ENCODE measurements around the gene JAK1. TPM values are rescaled to one million over a fixed set of nuclear protein-coding genes. Genes with fewer than 3 reads are reported as not detected.

The JAK1 gene
- 100 to 1,000 TPM; 100 to 109 TPM for total RNA-seq
- 100 to 1,000 TPM in 1 of 2 donors, 10 to 100 TPM in 1; 81.4 to 105 TPM for polyA plus RNA-seq (ENCODE audit: insufficient read length in 2 of 2)
- long read RNA-seq, donor 1, full-length matches to known transcripts, result 3 of 35 reads
- long read RNA-seq, donor 1, partial matches to known transcripts, result 32 of 35 reads
- long read RNA-seq, donor 1, other reads (novel, unspliced or antisense), result 0 of 35 reads
- long read RNA-seq, donor 2, full-length matches to known transcripts, result 3 of 3 reads
- long read RNA-seq, donor 2, partial matches to known transcripts, result 0 of 3 reads
- long read RNA-seq, donor 2, other reads (novel, unspliced or antisense), result 0 of 3 reads
- long read RNA-seq, donor 3, full-length matches to known transcripts, result 2 of 7 reads
- long read RNA-seq, donor 3, partial matches to known transcripts, result 5 of 7 reads
- long read RNA-seq, donor 3, other reads (novel, unspliced or antisense), result 0 of 7 reads
- long read RNA-seq, donor 4, full-length matches to known transcripts, result 2 of 22 reads
- long read RNA-seq, donor 4, partial matches to known transcripts, result 20 of 22 reads
- long read RNA-seq, donor 4, other reads (novel, unspliced or antisense), result 0 of 22 reads

DNA sequence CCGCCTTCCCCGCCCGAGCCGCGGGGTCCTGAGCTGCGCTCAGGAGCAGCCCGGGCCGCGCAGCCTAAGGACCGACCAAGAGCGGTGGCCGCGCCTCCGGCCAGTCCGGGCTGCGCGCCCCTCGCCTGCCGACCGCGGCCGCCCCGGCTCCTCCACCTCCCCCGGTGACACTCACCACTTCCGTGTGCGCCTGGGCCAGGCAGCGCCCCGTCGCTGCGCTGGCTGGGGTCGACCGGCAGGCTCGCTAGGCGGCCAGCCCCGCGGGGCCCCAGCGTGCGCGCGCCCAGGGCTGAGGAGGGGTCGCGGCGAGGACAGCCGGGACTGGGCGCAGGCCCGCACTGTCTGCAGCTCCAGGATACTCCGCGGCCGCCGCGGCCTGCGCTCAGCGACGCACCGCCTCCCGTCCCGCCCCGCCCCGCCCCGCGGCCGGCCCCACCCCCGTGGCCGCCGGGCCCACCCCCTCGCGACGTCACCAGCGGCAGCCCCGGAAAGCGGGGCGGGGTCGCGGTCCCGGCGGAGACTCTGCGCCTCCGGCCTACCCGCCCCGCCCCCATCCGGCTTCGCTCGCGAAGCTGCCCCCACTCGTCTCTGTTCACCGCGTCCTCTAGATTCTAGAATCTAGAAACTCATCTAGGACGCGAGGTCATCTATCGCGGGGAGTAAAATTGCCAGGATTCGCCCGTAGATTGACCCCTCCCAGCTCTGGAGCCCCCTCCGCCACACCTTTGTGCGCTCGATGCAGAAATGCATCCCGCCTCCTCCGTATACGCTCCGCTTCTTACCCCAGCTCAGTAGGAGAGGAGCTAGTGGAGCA is at the start of gene JAK1:
JAK1 (minus strand) TSS at position 392 of the 814 bp plus-strand sequence. CDS start 80,285 bp downstream, outside the sequence.
- DNase-seq (ENCODE audit: low read depth in 4 of 6, low spot score in 6 of 6), result peak in 5 of 6 donors; percentile 77 to 96 (median 84)
- H3K36me3 ChIP-seq (ENCODE audit: control insufficient read depth, insufficient read depth, low read length), result no peaks in the 10 kb centered on the region
- H3K4me1 ChIP-seq (ENCODE audit: control insufficient read depth, insufficient read depth, low read length), result peaks cover 4% of the 10 kb centered on the region
- H3K4me3 ChIP-seq (ENCODE audit: low read depth, low read length), result peak within 1 kb of the TSS; percentile 88
- no peaks in the 10 kb centered on the region for H3K9me3 ChIP-seq (ENCODE audit: control insufficient read depth, insufficient read depth, low read length)
- WGBS (ENCODE audit: insufficient coverage), result under 1% methylated on average over 92 of the region's 100 CpGs
- peak within 1 kb of the TSS; percentile 90 for H3K27ac ChIP-seq (ENCODE audit: low read depth, low read length)
- no peaks in the 10 kb centered on the region for H3K27me3 ChIP-seq (ENCODE audit: control insufficient read depth, insufficient read depth, low read length)

DNA sequence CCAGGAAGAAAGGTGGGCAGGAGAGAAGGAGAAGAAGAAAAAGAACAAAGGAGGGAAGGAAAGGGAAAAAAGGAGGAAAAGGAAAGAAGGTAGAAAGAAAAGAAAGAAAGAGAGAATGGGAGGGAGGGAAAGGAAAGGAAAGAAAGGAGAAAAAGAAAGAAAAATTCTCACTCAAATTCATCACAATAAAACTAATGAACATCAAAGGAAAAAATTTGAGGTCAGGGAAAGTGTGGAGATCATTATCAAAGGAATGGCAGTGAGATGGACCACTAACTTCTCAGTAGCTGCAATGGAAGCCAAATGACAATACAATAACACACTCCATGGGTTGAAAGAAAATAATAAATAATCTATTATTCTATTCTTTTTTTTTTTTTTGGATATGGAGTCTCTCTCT is 48.0 kb upstream of the JAK1 start:
- Histone ChIP-seq H3K9me3 (ENCODE audit: control insufficient read depth, insufficient read depth, low read length) (peaks cover 2% of the 10 kb centered on the region), H3K27ac (ENCODE audit: low read depth, low read length) (no peak overlapping the region), H3K27me3 (ENCODE audit: control insufficient read depth, insufficient read depth, low read length) (no peaks in the 10 kb centered on the region), H3K36me3 (ENCODE audit: control insufficient read depth, insufficient read depth, low read length) (no peaks in the 10 kb centered on the region), H3K4me1 (ENCODE audit: control insufficient read depth, insufficient read depth, low read length) (no peaks in the 10 kb centered on the region), H3K4me3 (ENCODE audit: low read depth, low read length) (no peak overlapping the region)
- no peak for DNase-seq (ENCODE audit: low read depth in 4 of 6, low spot score in 6 of 6)

DNA sequence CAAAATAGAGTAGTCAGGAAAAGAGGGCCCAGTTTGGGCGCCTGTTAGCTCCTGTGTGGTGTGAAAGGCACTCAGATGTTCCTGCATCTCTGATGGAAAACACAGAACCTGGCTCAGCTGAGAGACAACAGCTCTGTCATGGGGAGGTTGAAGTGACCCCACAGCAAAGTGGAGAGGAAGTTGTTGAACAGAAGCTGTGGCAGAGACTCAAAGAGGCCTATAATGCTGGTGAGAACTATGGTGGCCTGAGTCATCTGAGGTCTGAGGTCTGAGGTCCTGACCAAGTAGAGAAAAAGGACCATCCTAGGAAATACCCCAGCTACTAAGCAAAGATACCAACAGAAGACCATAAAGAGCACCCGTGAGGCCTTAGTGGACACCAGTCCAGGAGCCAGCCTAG is 45.6 kb upstream of the JAK1 start:
- 100% methylated on average over 1 of the region's 2 CpGs for WGBS (ENCODE audit: insufficient coverage)
- Histone ChIP-seq H3K9me3 (ENCODE audit: control insufficient read depth, insufficient read depth, low read length) (peaks cover 2% of the 10 kb centered on the region), H3K27ac (ENCODE audit: low read depth, low read length) (no peak overlapping the region), H3K36me3 (ENCODE audit: control insufficient read depth, insufficient read depth, low read length) (no peaks in the 10 kb centered on the region), H3K27me3 (ENCODE audit: control insufficient read depth, insufficient read depth, low read length) (no peaks in the 10 kb centered on the region), H3K4me1 (ENCODE audit: control insufficient read depth, insufficient read depth, low read length) (no peaks in the 10 kb centered on the region), H3K4me3 (ENCODE audit: low read depth, low read length) (no peak overlapping the region)
- no peak for DNase-seq (ENCODE audit: low read depth in 4 of 6, low spot score in 6 of 6)

DNA sequence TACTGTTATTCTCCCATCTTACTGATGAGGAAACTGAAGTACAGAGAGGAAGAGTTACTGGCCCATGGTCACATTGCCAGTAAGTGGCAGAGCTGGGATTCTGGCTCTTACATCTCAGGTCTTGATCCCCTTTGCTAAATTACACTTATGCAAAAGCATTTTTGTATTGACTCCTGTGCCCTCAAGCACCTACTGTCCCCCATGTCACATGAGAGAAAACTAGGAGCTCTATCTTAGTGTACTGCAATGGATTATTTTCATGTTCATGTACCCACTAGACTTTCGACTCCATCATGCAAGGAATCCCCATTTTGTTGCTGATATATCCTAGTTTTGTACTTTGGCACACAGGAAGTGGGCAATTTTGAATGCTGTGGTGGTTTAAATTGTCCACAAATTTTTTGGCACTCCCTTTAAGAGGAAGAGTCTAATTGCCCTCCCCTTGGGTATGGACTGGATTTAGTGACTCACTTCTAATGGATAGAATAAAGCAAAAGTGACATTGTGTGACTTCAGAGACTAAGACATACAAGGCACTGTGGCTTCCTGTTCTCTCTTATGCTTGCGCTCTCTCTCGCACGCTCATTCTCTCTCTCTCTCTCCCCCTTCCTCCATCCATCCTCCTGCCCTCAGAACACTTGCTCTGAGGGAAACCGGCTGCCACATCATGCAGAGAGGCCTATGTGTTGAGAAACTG is 43.5 kb upstream of the JAK1 start:
- Histone ChIP-seq H3K4me1 (ENCODE audit: control insufficient read depth, insufficient read depth, low read length) (no peaks in the 10 kb centered on the region), H3K9me3 (ENCODE audit: control insufficient read depth, insufficient read depth, low read length) (peaks cover 2% of the 10 kb centered on the region), H3K36me3 (ENCODE audit: control insufficient read depth, insufficient read depth, low read length) (no peaks in the 10 kb centered on the region), H3K4me3 (ENCODE audit: low read depth, low read length) (no peak overlapping the region), H3K27me3 (ENCODE audit: control insufficient read depth, insufficient read depth, low read length) (no peaks in the 10 kb centered on the region), H3K27ac (ENCODE audit: low read depth, low read length) (no peak overlapping the region)
- DNase-seq (ENCODE audit: low read depth in 4 of 6, low spot score in 6 of 6), result no peak
- 93% methylated on average over 3 of the region's 5 CpGs for WGBS (ENCODE audit: insufficient coverage)

DNA sequence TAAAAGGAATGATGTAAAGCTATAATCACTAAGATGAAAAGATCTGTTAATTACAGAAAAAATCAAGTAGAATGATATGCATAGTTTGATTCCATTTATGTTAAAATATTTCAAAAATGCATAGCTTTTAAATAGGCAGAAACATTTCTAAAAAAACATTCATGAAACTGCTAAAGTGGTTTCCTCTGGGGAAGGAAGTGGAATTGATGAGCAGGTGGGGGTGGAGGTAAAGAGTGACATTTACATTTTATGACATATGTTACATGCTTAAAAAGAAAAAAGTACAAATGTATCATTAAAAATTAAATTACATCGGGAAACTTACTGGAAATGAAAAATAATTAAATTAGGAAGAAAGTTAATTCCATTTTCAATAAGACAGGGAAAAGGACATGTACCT is 42.8 kb upstream of the JAK1 start:
- Histone ChIP-seq H3K27me3 (ENCODE audit: control insufficient read depth, insufficient read depth, low read length) (no peaks in the 10 kb centered on the region), H3K36me3 (ENCODE audit: control insufficient read depth, insufficient read depth, low read length) (no peaks in the 10 kb centered on the region), H3K4me3 (ENCODE audit: low read depth, low read length) (no peak overlapping the region), H3K27ac (ENCODE audit: low read depth, low read length) (no peak overlapping the region), H3K9me3 (ENCODE audit: control insufficient read depth, insufficient read depth, low read length) (peaks cover 2% of the 10 kb centered on the region), H3K4me1 (ENCODE audit: control insufficient read depth, insufficient read depth, low read length) (no peaks in the 10 kb centered on the region)
- no peak for DNase-seq (ENCODE audit: low read depth in 4 of 6, low spot score in 6 of 6)
- no CpG with 5 or more reads among the region's 1 CpG for WGBS (ENCODE audit: insufficient coverage)

DNA sequence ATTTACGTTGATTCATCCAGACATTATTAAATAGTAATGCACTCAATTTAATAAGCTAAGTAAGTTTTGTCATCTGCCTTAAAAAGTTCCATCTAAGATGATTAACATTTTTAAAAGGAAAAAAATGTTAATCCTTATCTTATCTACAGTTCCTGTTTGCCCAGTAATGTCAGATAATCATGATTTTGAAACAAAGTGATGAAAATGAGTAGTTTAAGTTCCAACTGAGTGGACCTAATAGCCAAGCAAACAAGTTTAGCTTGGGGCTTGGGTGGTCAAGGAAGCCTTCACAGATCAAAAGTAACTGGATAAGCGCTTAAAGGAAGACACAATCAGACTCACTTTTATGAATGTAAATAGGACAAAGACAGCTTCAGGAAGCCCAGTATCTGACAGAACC is 40.5 kb upstream of the JAK1 start:
- WGBS (ENCODE audit: insufficient coverage), result no CpG with 5 or more reads among the region's 2 CpGs
- peaks cover 14% of the 10 kb centered on the region for H3K4me1 ChIP-seq (ENCODE audit: control insufficient read depth, insufficient read depth, low read length)
- peaks cover 9% of the 10 kb centered on the region for H3K27me3 ChIP-seq (ENCODE audit: control insufficient read depth, insufficient read depth, low read length)
- no peaks in the 10 kb centered on the region for H3K9me3 ChIP-seq (ENCODE audit: control insufficient read depth, insufficient read depth, low read length)
- no peak overlapping the region for H3K27ac ChIP-seq (ENCODE audit: low read depth, low read length)
- H3K4me3 ChIP-seq (ENCODE audit: low read depth, low read length), result no peak overlapping the region
- DNase-seq (ENCODE audit: low read depth in 4 of 6, low spot score in 6 of 6), result no peak
- H3K36me3 ChIP-seq (ENCODE audit: control insufficient read depth, insufficient read depth, low read length), result no peaks in the 10 kb centered on the region

DNA sequence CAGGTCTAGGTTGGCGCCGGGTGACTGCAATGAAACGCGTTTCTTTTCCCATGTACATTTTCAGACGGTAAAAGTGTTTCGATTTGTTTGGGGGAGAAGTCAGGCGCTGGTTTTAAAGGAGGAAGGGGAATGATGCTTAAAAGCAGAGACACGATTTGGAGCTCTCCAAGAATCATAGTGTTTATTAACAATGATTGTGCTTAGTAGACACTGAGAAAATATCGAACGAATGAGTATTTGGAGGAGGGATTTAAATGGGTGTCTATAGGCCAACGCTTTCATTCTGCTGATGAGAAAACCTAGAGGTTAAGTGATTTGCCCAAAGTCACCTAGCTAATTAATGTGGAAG is 36.9 kb upstream of the JAK1 start:
- 20% methylated on average over 10 of the region's 11 CpGs for WGBS (ENCODE audit: insufficient coverage)
- Histone ChIP-seq H3K36me3 (ENCODE audit: control insufficient read depth, insufficient read depth, low read length) (peaks cover 3% of the 10 kb centered on the region), H3K9me3 (ENCODE audit: control insufficient read depth, insufficient read depth, low read length) (no peaks in the 10 kb centered on the region), H3K27ac (ENCODE audit: low read depth, low read length) (peak overlapping the region; percentile 15), H3K4me1 (ENCODE audit: control insufficient read depth, insufficient read depth, low read length) (peaks cover 19% of the 10 kb centered on the region), H3K4me3 (ENCODE audit: low read depth, low read length) (peak overlapping the region; percentile 52), H3K27me3 (ENCODE audit: control insufficient read depth, insufficient read depth, low read length) (peaks cover 12% of the 10 kb centered on the region)
- DNase-seq (ENCODE audit: low read depth in 4 of 6, low spot score in 6 of 6), result peak in 1 of 6 donors; percentile 31

DNA sequence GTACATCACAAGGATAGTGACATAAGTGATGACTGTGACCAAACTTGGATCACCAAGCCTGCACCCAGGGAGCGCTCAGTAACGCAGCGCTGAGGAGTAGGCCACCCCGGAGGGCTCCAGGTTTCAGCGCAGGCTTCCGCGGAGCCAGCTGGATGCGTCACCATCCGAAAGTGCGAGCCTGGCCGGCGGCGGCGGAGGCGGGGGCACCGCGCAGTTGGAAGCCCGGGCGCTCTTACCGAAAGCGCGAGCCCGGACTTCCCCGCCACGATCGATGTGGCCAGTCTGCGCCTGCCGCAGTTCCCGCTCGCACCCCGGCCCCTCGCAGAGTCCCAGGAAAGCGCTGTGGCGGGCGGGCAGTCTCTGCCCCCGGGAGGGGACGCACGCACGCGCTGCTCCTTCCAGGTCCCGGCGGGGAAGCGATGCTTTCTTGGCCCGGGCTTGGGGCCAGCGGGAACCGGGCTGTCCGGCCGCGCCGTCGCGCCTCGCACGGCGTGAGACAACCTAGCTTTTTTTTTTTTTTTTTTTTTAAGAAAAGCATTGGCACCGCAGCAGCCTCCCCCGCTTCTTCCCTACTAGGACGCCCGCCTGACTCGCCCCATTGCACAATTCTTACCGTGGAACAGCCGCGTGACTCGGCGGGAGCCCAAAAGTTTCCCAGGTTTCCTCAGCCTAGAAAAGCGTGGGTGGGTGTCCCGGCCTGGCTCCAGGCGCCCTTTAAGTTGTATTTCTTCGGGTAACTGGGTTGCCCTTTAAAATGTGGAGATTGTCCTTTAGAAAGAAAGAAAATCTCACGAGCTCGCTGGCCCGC is 36.4 kb upstream of the JAK1 start:
- peak overlapping the region; percentile 33 for H3K27ac ChIP-seq (ENCODE audit: low read depth, low read length)
- 2% methylated on average over 71 of the region's 72 CpGs for WGBS (ENCODE audit: insufficient coverage)

DNA sequence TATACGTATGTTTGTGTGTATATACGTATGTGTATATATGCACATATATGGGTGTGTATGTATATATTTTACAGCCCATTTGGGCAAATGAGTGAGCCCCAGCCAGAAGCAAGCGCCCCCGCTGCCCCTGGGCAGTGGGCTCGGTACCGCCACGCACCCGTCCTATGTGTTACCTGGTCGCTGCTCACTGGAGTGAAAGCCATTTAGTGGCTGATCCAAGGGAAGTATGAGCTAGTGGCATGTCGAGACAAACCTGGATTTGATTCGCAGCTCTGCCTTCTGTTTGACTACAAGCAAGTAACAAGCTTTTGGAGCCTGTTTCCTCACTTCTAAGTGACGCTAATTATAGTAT is 35.8 kb upstream of the JAK1 start:
- WGBS (ENCODE audit: insufficient coverage), result 52% methylated on average over 10 of the region's 12 CpGs
- peaks cover 3% of the 10 kb centered on the region for H3K36me3 ChIP-seq (ENCODE audit: control insufficient read depth, insufficient read depth, low read length)
- H3K27me3 ChIP-seq (ENCODE audit: control insufficient read depth, insufficient read depth, low read length), result peaks cover 12% of the 10 kb centered on the region
- peaks cover 2% of the 10 kb centered on the region for H3K9me3 ChIP-seq (ENCODE audit: control insufficient read depth, insufficient read depth, low read length)
- peak overlapping the region; percentile 33 for H3K27ac ChIP-seq (ENCODE audit: low read depth, low read length)
- peaks cover 19% of the 10 kb centered on the region for H3K4me1 ChIP-seq (ENCODE audit: control insufficient read depth, insufficient read depth, low read length)
- DNase-seq (ENCODE audit: low read depth in 4 of 6, low spot score in 6 of 6), result no peak
- peak overlapping the region; percentile 52 for H3K4me3 ChIP-seq (ENCODE audit: low read depth, low read length)

More for the DNA sequence above, 36.4 kb upstream of the JAK1 start:
- peaks cover 3% of the 10 kb centered on the region for H3K36me3 ChIP-seq (ENCODE audit: control insufficient read depth, insufficient read depth, low read length)
- DNase-seq (ENCODE audit: low read depth in 4 of 6, low spot score in 6 of 6), result peak in 5 of 6 donors; percentile 24 to 80 (median 31)
- H3K4me3 ChIP-seq (ENCODE audit: low read depth, low read length), result peak overlapping the region; percentile 52
- peaks cover 2% of the 10 kb centered on the region for H3K9me3 ChIP-seq (ENCODE audit: control insufficient read depth, insufficient read depth, low read length)
- H3K27me3 ChIP-seq (ENCODE audit: control insufficient read depth, insufficient read depth, low read length), result peaks cover 12% of the 10 kb centered on the region
- peaks cover 19% of the 10 kb centered on the region for H3K4me1 ChIP-seq (ENCODE audit: control insufficient read depth, insufficient read depth, low read length)

Data from spinal cord (tissue), 10 donors.